Measurements from ENCODE around the gene RCOR1. TPM values are rescaled to one million over a fixed set of nuclear protein-coding genes. Genes with fewer than 3 reads are reported as not detected.

Gene RCOR1
- total RNA-seq, 1 donor from 2014 or later: 25.2 TPM

DNA sequence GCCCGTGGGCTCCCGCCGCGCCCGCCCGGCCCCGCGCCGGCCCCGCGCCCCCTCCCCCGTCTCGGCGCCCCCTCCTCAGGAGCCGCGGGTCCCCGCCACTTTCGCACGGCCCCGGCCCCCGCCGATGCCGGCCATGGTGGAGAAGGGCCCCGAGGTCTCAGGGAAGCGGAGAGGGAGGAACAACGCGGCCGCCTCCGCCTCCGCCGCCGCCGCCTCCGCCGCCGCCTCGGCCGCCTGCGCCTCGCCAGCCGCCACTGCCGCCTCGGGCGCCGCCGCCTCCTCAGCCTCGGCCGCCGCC is 263 bp downstream of the RCOR1 start:
- TF ChIP-seq, protein P1, sequence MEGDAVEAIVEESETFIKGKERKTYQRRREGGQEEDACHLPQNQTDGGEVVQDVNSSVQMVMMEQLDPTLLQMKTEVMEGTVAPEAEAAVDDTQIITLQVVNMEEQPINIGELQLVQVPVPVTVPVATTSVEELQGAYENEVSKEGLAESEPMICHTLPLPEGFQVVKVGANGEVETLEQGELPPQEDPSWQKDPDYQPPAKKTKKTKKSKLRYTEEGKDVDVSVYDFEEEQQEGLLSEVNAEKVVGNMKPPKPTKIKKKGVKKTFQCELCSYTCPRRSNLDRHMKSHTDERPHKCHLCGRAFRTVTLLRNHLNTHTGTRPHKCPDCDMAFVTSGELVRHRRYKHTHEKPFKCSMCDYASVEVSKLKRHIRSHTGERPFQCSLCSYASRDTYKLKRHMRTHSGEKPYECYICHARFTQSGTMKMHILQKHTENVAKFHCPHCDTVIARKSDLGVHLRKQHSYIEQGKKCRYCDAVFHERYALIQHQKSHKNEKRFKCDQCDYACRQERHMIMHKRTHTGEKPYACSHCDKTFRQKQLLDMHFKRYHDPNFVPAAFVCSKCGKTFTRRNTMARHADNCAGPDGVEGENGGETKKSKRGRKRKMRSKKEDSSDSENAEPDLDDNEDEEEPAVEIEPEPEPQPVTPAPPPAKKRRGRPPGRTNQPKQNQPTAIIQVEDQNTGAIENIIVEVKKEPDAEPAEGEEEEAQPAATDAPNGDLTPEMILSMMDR (IDR thresholded peaks at IDR 0.05): no peak
- H3K4me3 Mint-ChIP-seq (ENCODE audit: unreplicated experiment): peak overlapping the region; percentile 41
- no peaks in the 10 kb centered on the region for H3K36me3 Mint-ChIP-seq (ENCODE audit: low read depth)
- H3K27me3 Mint-ChIP-seq (ENCODE audit: low read depth): no peaks in the 10 kb centered on the region
- no peak overlapping the region for H3K27ac Mint-ChIP-seq (ENCODE audit: unreplicated experiment)
- DNase-seq (ENCODE audit: low spot score): no peak
- peaks cover 47% of the 10 kb centered on the region for H3K4me1 Mint-ChIP-seq (ENCODE audit: low read depth)
- H3K9me3 Mint-ChIP-seq (ENCODE audit: low read depth): no peaks in the 10 kb centered on the region

DNA sequence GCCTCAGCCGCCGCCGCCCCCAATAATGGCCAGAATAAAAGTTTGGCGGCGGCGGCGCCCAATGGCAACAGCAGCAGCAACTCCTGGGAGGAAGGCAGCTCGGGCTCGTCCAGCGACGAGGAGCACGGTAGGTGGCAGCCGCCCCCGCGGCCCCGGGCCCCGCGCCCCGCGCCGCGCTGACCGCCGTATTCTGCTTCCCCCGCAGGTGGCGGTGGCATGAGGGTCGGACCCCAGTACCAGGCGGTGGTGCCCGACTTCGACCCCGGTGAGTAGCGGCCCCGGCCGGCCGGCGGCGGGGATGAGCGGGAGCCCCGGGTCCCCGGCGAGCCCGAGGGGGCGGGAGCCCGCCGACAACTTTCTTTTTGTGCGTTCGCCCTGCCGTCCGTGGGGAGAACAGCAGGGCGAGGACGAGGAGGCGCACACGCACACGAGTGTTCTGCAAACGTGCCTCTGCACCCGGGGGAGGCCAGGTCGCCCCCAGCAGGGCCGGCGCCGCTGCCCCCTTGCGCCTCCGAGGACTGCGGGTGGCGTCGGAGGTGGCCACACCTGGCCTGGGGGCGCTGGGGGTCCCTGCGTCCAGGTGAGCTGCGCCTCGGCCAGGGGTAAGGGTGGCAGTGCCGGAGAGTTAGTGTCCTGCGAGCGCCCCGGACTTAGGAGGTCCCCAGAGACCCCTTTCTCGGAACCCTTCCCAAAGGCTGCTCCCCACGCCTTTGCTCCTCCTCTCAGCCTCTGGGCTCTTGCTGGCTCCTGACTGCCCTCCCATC is 794 bp downstream of the RCOR1 start:
- TF ChIP-seq, protein P1 (IDR thresholded peaks at IDR 0.05): peak; percentile 75
- peak; percentile 90 for DNase-seq (ENCODE audit: low spot score)
- peak overlapping the region; percentile 90 for H3K27ac Mint-ChIP-seq (ENCODE audit: unreplicated experiment)

DNA sequence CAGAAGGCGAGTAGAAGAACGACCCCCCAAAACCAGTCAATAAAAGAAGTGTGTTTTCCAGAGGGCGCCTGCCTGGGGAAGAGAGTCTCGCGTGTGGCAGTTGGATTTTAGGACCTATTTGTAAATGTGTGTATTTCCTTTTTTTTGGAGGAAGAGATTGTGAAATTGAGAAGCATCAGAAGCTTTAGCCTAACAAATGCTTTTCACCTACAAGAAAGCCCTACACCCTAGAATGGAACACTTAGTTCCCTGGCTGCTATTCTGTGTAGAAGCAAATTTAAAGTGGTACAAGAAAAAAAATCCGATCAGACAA is 1.3 kb downstream of the RCOR1 start:
- peak overlapping the region; percentile 92 for H3K4me3 Mint-ChIP-seq (ENCODE audit: unreplicated experiment)
- no peaks in the 10 kb centered on the region for H3K36me3 Mint-ChIP-seq (ENCODE audit: low read depth)
- no peak for DNase-seq (ENCODE audit: low spot score)
- peaks cover 43% of the 10 kb centered on the region for H3K4me1 Mint-ChIP-seq (ENCODE audit: low read depth)
- no peaks in the 10 kb centered on the region for H3K9me3 Mint-ChIP-seq (ENCODE audit: low read depth)
- TF ChIP-seq, protein P1 (IDR thresholded peaks at IDR 0.05): no peak
- no peaks in the 10 kb centered on the region for H3K27me3 Mint-ChIP-seq (ENCODE audit: low read depth)
- H3K27ac Mint-ChIP-seq (ENCODE audit: unreplicated experiment): peak overlapping the region; percentile 90

More for the DNA sequence above, 794 bp downstream of the RCOR1 start:
- Mint-ChIP-seq H3K4me1 (ENCODE audit: low read depth) (peaks cover 47% of the 10 kb centered on the region), H3K4me3 (ENCODE audit: unreplicated experiment) (peak overlapping the region; percentile 92), H3K27me3 (ENCODE audit: low read depth) (no peaks in the 10 kb centered on the region), H3K36me3 (ENCODE audit: low read depth) (no peaks in the 10 kb centered on the region), H3K9me3 (ENCODE audit: low read depth) (no peaks in the 10 kb centered on the region)

DNA sequence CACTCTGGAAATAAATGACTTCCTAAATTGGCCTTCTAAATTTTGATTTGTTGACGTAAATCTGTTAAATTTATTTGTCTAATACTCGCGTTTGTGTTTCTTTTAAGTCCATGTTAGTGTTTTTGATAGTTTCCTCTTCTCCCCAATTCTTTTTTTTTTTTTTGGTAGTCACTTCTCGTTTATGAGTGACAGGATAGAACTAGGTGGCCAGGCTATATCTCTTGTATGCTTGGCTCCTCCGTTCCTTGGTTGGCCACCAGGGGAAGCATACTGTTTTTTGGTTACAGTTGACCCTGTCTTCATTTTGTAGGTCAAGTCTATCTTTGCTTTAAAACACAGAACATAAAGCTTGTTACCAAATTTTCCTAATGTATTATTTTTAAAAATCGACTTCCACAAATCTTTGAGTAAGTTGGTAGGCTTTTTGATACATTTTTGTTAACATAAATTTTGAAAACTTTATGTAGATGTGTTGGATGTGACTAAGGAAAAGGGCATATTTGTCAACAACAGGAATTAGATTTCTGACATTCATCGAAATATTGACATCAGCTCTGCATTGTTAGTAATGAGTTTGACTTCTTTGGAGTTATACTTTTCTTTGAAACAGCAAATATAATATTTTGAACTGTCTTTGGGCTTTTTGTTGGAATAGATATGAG is 2.2 kb downstream of the RCOR1 start:
- Mint-ChIP-seq H3K27ac (ENCODE audit: unreplicated experiment) (peak overlapping the region; percentile 53), H3K36me3 (ENCODE audit: low read depth) (no peaks in the 10 kb centered on the region), H3K4me1 (ENCODE audit: low read depth) (peaks cover 37% of the 10 kb centered on the region), H3K4me3 (ENCODE audit: unreplicated experiment) (peak overlapping the region; percentile 92), H3K27me3 (ENCODE audit: low read depth) (no peaks in the 10 kb centered on the region), H3K9me3 (ENCODE audit: low read depth) (no peaks in the 10 kb centered on the region)
- no peak for DNase-seq (ENCODE audit: low spot score)
- TF ChIP-seq, protein P1 (IDR thresholded peaks at IDR 0.05): peak; percentile 85

DNA sequence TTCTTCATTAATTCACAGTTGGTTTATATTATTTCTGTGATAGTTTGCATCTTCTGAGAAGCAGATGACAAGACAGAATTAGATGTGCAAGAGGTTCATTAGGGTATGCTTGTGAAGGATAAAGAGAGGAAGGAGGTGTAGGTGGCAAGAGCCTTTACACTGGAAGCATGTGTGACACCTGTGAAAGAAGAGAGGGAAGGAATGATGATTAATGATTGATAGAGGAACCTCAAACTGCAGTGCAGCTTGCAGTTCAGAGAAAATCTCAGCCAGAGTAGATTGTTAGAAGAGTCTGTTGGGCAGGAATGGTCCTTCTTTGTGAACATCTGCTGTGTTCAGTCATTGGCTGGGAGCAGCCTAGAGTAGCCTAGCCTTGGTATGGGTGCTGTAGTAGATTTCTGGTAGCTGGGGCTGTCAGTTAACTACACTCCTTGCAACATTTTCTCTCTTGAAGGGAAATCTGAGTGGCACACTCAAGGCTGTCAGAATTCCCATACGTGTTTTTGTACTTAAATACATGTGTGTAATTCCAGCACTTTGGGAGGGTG is 9.0 kb downstream of the RCOR1 start:
- Mint-ChIP-seq H3K36me3 (ENCODE audit: low read depth) (peaks cover 1% of the 10 kb centered on the region), H3K4me3 (ENCODE audit: unreplicated experiment) (no peak overlapping the region), H3K4me1 (ENCODE audit: low read depth) (peaks cover 33% of the 10 kb centered on the region), H3K27ac (ENCODE audit: unreplicated experiment) (no peak overlapping the region), H3K9me3 (ENCODE audit: low read depth) (no peaks in the 10 kb centered on the region), H3K27me3 (ENCODE audit: low read depth) (no peaks in the 10 kb centered on the region)
- TF ChIP-seq, protein P1 (IDR thresholded peaks at IDR 0.05): no peak
- no peak for DNase-seq (ENCODE audit: low spot score)
